Measurements from ENCODE around the gene SLC7A6. TPM values are rescaled to one million over a fixed set of nuclear protein-coding genes. Genes with fewer than 3 reads are reported as not detected.

Gene SLC7A6
- total and polyA plus RNA-seq, 2 of the 13 experiments (the other 11 are each of a cell fraction or from before 2014, with no cell fraction given), result 35.8 to 70.8 TPM

GRCh38 chr16:68310774-68311511 lies 46.6 kb downstream of the SLC7A6 start, which contains the start of the genes PRMT7 and SLC7A6OS (continued):
- TF ChIP-seq, protein P1, sequence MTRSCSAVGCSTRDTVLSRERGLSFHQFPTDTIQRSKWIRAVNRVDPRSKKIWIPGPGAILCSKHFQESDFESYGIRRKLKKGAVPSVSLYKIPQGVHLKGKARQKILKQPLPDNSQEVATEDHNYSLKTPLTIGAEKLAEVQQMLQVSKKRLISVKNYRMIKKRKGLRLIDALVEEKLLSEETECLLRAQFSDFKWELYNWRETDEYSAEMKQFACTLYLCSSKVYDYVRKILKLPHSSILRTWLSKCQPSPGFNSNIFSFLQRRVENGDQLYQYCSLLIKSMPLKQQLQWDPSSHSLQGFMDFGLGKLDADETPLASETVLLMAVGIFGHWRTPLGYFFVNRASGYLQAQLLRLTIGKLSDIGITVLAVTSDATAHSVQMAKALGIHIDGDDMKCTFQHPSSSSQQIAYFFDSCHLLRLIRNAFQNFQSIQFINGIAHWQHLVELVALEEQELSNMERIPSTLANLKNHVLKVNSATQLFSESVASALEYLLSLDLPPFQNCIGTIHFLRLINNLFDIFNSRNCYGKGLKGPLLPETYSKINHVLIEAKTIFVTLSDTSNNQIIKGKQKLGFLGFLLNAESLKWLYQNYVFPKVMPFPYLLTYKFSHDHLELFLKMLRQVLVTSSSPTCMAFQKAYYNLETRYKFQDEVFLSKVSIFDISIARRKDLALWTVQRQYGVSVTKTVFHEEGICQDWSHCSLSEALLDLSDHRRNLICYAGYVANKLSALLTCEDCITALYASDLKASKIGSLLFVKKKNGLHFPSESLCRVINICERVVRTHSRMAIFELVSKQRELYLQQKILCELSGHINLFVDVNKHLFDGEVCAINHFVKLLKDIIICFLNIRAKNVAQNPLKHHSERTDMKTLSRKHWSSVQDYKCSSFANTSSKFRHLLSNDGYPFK (CRISPR knock-in tag; IDR thresholded peaks at IDR 0.05; ENCODE audit: borderline replicate concordance), result peak; percentile 97
- TF ChIP-seq PAWR (CRISPR knock-in tag; IDR thresholded peaks at IDR 0.05; ENCODE audit: borderline replicate concordance) (peak; percentile 91; the same call in 1 of the 2 replicates), CHD4 (IDR thresholded peaks at IDR 0.05; ENCODE audit: borderline replicate concordance, low read length) (no peak; the same call in 1 of the 2 replicates), ATF2 (CRISPR knock-in tag; IDR thresholded peaks at IDR 0.05) (peak; percentile 88), PLSCR1 (CRISPR knock-in tag; IDR thresholded peaks at IDR 0.05; ENCODE audit: borderline replicate concordance) (peak; percentile 94; the same call in 1 of the 2 replicates), ZNF850 (CRISPR knock-in tag; conservative IDR thresholded peaks at IDR 0.05) (peak; percentile 94), PLRG1 (conservative IDR thresholded peaks at IDR 0.05) (no peak), THRA (CRISPR knock-in tag; IDR thresholded peaks at IDR 0.05; ENCODE audit: borderline replicate concordance) (peak; percentile 93), ARNT2 (CRISPR knock-in tag; IDR thresholded peaks at IDR 0.05; ENCODE audit: low read depth) (peak; percentile 100), ZNF619 (CRISPR knock-in tag; IDR thresholded peaks at IDR 0.05) (peak; percentile 97), HOXA7 (CRISPR knock-in tag; IDR thresholded peaks at IDR 0.05) (peak; percentile 98), BCLAF1 (IDR thresholded peaks at IDR 0.05) (no peak), ZNF570 (CRISPR knock-in tag; IDR thresholded peaks at IDR 0.05; ENCODE audit: borderline replicate concordance) (peak; percentile 96), ZNF329 (CRISPR knock-in tag; IDR thresholded peaks at IDR 0.05; ENCODE audit: low read depth) (peak; percentile 96)
- TF ChIP-seq, protein P2, sequence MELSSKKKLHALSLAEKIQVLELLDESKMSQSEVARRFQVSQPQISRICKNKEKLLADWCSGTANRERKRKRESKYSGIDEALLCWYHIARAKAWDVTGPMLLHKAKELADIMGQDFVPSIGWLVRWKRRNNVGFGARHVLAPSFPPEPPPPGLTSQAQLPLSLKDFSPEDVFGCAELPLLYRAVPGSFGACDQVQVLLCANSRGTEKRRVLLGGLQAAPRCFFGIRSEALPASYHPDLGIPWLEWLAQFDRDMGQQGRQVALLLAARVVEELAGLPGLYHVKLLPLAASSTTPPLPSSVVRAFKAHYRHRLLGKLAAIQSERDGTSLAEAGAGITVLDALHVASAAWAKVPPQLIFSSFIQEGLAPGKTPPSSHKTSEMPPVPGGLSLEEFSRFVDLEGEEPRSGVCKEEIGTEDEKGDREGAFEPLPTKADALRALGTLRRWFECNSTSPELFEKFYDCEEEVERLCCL (CRISPR knock-in tag; IDR thresholded peaks at IDR 0.05; ENCODE audit: borderline replicate concordance), result peak; percentile 99
- TF ChIP-seq, protein P3, sequence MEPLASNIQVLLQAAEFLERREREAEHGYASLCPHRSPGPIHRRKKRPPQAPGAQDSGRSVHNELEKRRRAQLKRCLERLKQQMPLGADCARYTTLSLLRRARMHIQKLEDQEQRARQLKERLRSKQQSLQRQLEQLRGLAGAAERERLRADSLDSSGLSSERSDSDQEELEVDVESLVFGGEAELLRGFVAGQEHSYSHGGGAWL (CRISPR knock-in tag; IDR thresholded peaks at IDR 0.05), result peak; percentile 100
